Fibroblast of villous mesenchyme (primary cell): ENCODE data around the gene CLIC3. TPM values are rescaled to one million over a fixed set of nuclear protein-coding genes. Genes with fewer than 3 reads are reported as not detected.

Experiments
- DNase-seq: peaks from one replicate; pipeline ENCODE4 v3.0.0-alpha.2; 2010; ENCODE audit warnings: low read depth
- H3K4me3 ChIP-seq: 2 replicates; pipeline ENCODE4 v1.5.1; 2011; ENCODE audit warnings: low read depth, mild to moderate bottlenecking, low read length
- total RNA-seq: library from RNA; depleted of rRNA; stranded (reverse); fragments of >200 nt; gene quantifications from 2 replicates; pipeline ENCODE4 v1.2.3, GENCODE V29; 2012
- TF ChIP-seq, protein P1 (sequence below): IDR thresholded peaks from 2 replicates; pipeline ENCODE4 v1.5.1; 2012; ENCODE audit warnings: low read depth, mild to moderate bottlenecking, low read length; ENCODE audit not compliant: insufficient read depth

CLIC3 gene
- total RNA-seq, 1 donor = 43.2 TPM

DNA sequence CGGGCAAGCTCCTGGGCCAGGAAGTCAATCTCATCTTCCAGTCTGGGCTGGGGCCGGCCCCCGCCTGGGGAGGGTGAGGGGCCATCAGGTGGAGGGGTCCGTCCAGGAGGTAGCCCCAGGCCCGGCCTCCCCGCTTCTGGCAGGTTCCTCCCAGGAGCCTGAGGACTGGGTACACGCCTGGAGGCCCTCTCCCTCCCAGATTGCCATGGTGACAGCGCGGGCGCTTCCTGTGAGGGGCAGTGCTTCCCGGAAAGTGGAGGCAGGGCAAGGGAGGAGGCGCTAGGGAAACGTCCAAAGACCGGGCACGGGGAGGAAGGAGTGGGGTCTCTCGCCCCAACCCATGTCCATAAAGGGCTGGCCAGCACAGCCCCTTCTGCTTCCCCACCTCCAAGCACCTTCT, 44.8 kb upstream of the CLIC3 start:
- no peak for DNase-seq
- TF ChIP-seq, protein P1, sequence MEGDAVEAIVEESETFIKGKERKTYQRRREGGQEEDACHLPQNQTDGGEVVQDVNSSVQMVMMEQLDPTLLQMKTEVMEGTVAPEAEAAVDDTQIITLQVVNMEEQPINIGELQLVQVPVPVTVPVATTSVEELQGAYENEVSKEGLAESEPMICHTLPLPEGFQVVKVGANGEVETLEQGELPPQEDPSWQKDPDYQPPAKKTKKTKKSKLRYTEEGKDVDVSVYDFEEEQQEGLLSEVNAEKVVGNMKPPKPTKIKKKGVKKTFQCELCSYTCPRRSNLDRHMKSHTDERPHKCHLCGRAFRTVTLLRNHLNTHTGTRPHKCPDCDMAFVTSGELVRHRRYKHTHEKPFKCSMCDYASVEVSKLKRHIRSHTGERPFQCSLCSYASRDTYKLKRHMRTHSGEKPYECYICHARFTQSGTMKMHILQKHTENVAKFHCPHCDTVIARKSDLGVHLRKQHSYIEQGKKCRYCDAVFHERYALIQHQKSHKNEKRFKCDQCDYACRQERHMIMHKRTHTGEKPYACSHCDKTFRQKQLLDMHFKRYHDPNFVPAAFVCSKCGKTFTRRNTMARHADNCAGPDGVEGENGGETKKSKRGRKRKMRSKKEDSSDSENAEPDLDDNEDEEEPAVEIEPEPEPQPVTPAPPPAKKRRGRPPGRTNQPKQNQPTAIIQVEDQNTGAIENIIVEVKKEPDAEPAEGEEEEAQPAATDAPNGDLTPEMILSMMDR = no peak
- no peak overlapping the region for H3K4me3 ChIP-seq

DNA sequence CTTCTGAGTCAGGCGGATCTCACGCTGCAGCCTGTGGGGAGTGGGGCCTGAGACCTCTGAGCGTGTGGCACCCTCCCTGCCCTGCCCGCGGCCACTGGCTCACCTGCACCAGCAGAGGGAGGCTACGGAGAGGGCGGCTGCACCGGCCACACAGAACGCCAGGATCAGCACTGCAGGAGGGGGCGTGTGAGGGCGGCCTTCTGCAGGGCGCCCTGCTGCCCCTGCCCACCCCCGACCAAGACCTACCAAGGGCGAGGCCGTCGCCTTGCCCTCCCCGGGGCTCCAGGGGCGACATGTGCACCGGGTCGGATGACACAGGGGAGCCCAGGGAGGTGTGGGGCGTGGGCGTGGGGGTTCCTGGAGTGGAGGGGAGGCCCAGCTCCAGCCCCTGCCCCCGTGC, 44.2 kb upstream of the CLIC3 start:
- no peak overlapping the region for H3K4me3 ChIP-seq
- no peak for DNase-seq
- TF ChIP-seq, protein P1 = no peak

DNA sequence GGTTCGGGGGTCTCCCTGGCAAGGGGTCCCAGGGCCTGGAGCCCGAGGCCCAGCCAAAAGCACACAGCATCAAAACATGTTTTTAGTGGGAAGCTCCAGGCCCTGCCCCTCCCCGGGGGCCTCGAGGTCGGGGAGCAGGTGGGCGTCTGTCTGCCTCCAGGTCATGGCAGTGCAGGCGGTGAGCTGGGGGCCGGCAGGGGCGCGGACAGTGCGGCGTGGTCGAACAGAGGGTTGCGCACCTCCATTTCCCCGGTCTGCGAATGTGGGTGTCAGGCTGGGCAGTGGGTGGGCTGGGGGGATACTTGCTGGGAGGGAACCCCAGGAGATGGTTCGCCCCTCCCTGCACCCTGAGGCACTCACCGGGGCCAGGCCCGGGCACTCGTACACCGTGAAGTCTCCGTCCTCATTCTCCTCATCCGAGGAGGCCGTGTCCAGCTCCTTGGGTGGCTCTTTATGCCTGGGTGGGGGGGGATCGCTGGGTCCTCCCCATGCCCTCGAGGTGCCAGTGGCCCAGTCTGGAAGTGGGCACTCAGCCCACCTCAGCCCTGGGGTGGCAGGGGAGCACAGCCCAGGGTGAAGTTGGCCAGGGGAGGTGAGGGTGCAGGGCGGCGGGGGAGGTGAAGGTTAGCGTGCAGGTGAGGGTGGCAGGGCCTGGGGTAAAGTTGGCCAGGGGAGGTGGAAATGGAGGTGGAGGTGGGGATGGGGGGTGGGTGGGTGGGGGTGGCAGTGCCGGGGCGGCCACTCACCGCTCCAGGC, 43.4 kb upstream of the CLIC3 start:
- H3K4me3 ChIP-seq = no peak overlapping the region
- TF ChIP-seq, protein P1 = no peak

DNA sequence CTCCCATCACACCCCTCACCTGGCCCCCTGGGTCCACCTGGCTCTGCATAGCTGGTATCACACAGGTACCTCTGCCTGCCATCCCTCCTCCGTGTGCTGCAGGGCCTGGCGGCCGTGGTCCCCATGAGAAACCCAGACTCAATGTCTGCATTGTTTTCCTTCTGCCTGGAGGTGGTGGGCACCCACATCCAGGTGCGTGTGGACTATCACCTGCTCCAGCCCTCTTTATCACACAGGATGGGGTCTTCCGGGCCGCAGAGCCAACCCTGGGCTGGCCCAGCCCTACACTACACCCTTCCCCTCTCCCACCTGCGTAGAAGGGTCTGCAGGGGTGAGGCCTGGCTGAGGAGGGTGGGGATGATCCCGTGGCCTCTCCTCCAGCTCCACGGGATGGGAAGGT, 42.5 kb upstream of the CLIC3 start:
- TF ChIP-seq, protein P1 = no peak
- no peak for DNase-seq

More for the DNA sequence above, 43.4 kb upstream of the CLIC3 start:
- no peak for DNase-seq

DNA sequence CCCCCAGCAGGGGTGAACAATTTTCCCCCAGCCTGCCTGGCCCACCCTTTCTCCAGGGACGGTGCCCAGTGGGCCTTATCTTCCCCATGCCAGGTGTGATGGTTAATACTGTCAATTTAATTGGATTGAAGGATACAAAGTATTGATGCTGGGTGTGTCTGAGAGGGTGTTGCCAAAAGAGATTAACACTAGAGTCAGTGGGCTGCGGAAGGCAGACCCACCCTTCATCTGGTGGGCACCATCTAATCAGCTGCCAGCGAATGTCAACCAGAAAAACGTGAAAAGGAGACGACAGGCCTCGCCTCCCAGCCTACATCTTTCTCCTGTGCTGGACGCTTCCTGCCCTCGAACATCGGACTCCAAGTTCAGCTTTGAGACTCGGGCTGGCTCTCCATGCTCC, 41.1 kb upstream of the CLIC3 start:
- TF ChIP-seq, protein P1 = no peak
- no peak overlapping the region for H3K4me3 ChIP-seq
- no peak for DNase-seq

More for the DNA sequence above, 42.5 kb upstream of the CLIC3 start:
- no peak overlapping the region for H3K4me3 ChIP-seq

DNA sequence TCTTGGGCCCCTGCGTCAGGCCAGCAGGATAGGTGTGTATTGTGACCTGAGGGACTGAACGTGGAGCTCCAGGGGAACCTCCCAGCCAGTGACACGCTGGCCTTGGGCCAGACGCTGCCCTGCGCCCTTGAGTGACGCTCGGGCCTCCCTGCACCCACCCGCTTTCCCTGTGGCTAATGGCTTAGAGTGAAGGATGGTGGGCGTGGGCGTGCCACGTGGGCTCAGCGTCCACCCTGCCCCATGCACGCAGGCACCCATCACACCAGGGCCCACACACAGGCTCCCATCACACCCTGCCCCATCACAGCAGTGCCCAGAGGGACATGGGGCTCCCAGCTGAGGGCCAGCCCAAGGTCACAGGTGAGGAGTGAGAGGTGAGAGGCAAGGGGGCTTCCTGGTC, 40.7 kb upstream of the CLIC3 start:
- TF ChIP-seq, protein P1 = no peak
- no peak for DNase-seq
- no peak overlapping the region for H3K4me3 ChIP-seq

DNA sequence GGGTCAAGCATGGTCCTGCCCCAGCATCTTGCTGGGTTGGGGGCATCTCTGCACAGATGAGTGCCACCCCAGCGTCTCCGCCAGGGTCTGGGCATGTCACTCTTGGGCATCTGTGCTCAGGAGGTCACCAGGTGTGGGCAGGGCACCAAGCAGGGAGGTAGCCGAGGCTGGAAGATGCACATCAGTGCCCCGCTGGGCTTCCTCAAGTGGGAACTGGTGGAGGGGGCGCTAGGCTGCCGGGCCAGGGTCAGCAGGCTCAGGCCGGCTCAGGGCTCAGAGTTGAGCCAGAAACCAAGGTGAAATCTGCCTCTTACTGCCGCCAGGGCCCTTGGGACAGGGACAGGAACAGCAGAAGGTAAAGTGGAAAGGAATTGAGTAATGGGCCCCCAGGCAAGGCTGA, 39.6 kb upstream of the CLIC3 start:
- no peak for DNase-seq
- TF ChIP-seq, protein P1 = no peak
- no peak overlapping the region for H3K4me3 ChIP-seq
